Stimulated activated CD4-positive, alpha-beta T cell treated with anti-CD3 and anti-CD28 coated beads, Interleukin-1b, Interleukin-23, amount 100 ng/mL, for 48 hours (primary cell): ENCODE data around the gene PTPRD.

ENCODE experiments used
- DNase-seq: peaks from one replicate; pipeline ENCODE4 v3.0.0-alpha.2; 2020

Gene PTPRD

DNA sequence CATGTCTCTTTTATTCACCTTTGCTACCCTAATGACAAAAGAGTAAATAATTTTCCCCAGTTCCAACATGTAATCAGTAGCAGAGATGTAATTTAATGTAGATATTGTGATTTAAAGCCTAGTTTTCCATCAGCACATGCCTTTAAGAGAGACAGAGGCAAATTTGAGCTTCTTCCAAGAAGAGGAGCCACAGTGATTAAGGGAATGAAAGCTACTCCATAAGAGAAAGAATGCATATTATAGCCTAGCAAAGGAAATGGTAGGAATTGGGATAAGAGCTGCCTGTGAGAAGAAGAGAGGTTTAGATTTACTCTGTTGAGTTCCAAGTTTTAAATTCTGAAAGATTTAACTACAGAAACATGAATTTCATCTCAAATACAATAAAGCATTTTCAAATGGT is 2222.2 kb downstream of the PTPRD start:
- DNase-seq: no peak

DNA sequence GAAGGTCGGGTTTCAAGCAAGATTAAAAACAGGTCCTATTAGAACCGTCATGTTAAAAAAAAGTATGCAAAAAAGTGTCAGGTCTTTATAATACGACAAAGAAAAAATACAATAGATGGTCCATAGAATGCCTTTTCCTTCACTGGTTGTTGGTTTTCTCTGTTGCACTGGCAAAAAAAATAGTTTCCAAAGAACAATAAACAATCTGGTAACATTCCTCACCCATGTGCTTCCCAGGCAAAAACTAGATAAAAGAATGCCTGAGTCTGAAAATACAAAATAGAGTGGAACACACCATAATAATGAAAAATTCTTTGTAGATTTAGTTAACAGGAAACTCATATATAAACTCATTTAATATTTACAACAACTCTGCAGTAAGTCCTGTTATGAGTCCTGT is 2223.3 kb downstream of the PTPRD start:
- DNase-seq: no peak

- no peak for DNase-seq
Measured at GRCh38 chr9:8388132-8388531, 2224.7 kb downstream of the PTPRD start.

GRCh38 chr9:8384091-8384490 is 2228.7 kb downstream of the PTPRD start:
- DNase-seq: no peak

- DNase-seq: no peak
Measured at GRCh38 chr9:8382777-8383527, 2229.8 kb downstream of the PTPRD start.

DNA sequence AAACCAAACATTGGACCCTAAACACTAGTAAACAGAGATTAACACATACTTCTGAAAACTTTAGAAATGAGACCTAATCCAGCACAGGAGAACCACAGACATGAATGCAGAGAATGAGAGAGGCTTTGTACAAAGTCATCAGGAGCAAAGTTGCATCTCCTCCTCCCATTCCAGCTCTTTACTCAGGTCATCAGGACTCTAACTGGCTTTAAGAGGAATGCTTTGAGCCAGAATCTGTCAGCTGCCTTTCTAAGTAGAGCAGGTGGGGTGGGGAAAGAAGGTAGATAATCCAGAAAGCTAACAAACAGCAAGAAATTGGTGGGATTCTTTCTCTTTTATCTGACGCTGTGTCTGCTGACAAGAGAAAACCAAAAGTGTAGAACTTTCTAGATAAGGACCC is 2230.5 kb downstream of the PTPRD start:
- no peak for DNase-seq

GRCh38 chr9:8381601-8382000 is 2231.2 kb downstream of the PTPRD start:
- DNase-seq: no peak

DNA sequence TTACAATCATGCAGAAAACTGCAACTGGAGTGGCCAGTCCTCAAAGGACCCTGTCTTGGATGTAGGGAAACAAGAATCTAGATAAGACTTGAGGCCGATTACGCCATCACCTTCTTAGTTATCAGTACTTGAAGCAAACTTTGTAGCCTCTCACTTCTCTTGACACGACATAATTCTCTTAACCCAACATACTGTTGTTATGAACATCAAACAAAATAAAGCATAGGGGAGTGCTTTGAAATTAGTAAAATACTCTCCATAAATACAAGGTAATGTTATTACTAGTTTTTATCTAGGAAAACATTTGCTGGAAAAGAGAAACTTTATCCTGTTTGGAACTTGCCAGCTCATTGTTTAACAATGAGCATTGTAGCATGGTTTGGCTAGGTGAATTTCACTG is 2238.3 kb downstream of the PTPRD start:
- DNase-seq: no peak

DNA sequence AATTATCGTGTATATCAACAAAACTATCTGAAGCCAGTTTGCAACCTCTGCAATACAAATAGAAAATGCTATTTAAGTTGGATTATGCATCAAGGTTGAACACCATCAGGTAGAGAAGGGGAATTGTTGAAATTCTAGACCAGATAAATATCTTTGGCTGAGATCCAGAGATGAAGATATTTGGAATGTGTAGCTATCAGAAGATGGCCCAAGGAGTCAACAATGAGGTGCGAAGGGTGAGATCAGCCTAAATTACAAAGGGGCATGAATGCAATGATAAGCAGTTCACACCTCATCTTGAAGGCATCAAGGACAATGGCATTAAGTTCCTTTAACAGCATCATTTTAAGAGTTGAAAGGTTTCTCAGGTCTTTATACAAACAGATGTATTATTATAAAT is 2241.1 kb downstream of the PTPRD start:
- DNase-seq: no peak

DNA sequence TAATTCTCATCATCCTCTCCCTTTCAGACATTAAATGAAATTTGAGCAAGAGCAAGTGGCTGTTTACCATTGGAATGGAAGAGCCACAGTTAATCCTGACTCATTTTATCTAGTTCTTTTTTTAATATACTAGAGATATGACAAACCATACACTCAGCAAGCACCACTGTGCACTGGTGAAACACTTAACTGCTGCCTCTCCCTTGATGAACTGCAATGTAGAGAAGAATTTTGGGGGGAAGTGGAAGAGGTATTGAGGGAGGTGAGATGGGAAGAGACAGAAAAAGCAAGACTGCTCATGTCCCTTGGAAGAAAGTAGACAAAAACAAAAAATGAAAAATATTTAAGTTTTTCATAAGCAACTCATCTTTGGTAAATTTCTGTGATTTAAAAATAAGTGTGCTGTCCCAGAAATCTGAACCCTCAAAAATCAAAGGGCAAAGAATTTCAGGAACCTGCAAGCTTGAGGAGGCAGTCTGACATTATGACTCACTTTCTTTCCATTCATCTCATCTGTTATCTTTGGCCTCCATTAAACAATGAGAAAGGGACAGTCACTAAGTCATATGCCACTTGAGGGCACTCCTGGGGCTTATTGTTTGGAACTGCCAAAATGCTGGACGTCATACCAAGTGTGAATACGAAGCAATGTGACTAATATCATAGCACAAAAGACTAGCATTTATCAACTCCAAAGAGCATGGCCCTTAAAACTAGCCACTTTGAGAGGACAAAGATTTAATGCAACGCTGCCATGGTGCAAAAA is 2246.5 kb downstream of the PTPRD start:
- DNase-seq: no peak

- DNase-seq: no peak
Measured at GRCh38 chr9:8365466-8366160, 2247.2 kb downstream of the PTPRD start.

- DNase-seq: no peak
Measured at GRCh38 chr9:8365029-8365428, 2247.8 kb downstream of the PTPRD start.

GRCh38 chr9:8364026-8364752 is 2248.6 kb downstream of the PTPRD start:
- no peak for DNase-seq

DNA sequence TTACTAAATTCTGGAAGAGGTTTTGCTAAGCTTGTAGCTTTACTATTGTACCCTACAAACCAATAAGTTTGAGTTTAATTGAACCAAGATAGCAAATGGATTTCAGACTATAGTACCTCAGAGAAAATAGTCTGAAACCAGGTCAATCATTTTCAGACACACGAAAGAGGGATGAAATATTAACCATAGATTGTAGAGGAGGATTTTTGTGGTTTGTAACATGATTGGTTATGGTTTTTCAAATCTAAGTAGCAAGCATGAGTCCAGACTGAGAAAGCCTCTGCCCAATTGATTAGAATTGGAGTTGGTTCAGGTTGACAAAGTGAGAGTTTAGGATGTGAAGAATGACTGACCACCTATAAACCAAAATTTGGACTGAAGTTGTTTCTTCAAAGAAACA is 2250.6 kb downstream of the PTPRD start:
- no peak for DNase-seq

GRCh38 chr9:8361364-8361763 is 2251.4 kb downstream of the PTPRD start:
- no peak for DNase-seq

GRCh38 chr9:8356406-8356805 is 2256.4 kb downstream of the PTPRD start:
- DNase-seq: no peak

- no peak for DNase-seq
Measured at GRCh38 chr9:8351436-8351835, 2261.4 kb downstream of the PTPRD start.

GRCh38 chr9:8349901-8350300 is 2262.9 kb downstream of the PTPRD start:
- DNase-seq: no peak

DNA sequence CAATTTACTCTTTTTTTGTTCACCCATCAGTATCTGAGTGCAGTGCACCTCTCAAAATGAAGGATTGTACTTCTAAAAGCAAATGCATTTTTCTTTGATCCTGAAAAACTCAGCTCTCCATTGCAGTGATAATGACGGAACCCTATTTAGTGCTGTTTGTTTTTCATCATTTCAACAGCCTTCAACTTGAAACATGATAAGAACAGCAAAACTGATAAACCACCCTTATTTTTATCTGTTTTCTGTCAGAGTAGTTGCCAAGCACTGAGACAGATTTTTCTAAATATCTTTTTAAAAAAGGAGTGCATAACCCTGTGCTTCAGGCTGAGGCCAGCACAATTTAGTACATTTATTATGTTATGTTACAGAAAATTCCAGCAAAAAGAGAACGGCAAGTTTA is 2263.4 kb downstream of the PTPRD start:
- no peak for DNase-seq

DNA sequence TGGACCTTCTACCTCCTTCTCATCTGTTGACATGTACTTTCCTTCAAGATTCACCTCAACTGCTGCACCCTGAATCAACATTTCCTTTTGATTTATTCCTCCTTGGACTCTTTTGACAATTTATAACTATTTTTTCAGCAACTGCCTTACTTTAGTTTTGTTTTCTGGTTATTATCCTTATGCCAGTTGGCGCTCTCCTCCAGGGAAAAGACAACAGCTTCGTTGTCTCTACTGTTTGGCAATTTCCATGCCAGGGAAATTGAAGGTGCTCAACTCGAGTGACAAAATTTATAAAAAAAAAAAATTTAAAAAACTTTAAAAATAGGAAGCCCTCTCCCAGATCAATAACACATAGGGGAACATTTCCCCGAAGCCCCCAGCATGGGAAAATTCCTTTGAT is 2264.0 kb downstream of the PTPRD start:
- DNase-seq: no peak

GRCh38 chr9:8346296-8346695 is 2266.5 kb downstream of the PTPRD start:
- no peak for DNase-seq

DNA sequence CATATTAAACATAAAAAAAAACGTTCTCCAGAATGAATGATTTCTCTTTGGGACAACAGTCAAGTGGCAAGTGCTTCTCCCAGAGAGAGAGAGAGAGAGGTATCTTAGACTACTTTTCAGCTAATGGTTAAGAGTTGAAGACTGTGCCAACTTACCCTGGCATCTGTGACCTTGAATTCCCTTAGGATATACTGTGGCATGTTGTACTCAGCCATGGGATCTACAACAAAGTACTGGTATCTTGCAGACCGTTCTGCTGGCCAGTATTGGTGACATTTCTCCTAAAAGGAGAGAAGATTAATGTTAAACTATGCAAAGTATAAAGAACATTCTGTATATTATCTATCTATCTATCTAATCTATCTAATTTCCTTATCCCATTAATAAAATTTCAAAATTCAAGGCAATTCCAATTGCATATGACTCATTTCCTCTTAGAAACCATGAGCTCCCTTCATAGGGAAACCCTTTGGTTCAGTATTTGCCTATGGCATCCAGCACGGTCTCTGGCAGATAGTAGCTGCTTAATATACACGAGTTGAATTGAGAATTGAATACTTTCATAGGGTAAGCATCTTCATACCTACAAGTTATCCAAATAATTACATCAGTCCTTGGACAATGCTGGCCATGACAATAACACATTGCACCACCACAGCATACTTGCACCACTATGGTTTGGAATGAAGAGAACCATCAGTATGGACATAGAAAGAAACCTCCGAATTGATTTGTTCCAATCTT is 2273.9 kb downstream of the PTPRD start:
- DNase-seq: no peak
